ENCODE measurements around the gene TMEM87B.
"Not testable (repeated sequence)": the region's sequence is repeated elsewhere in the genome, so short reads cannot be mapped to it uniquely, and the experiment has no call there.

Gene TMEM87B

DNA sequence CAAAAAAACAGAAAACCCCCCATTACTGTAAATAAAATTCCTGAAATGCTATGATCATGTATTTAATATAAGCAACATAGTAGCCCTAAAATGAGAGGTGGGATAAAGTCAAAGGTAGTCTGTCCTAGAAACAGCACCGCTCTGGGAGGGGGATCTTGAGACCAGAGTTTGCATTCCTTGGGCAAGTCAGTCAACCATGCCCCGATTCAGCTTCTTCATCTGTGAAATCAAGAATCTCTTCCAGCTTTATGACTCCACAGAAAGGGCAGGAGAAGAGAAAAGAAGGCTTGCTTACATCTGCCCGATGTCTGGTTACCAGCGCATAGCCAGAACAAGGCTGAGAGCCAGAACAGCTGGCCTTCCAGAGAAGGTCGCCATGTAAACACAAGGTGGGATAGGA is 81.0 kb downstream of the TMEM87B start:
- DNase-seq, result no peak

DNA sequence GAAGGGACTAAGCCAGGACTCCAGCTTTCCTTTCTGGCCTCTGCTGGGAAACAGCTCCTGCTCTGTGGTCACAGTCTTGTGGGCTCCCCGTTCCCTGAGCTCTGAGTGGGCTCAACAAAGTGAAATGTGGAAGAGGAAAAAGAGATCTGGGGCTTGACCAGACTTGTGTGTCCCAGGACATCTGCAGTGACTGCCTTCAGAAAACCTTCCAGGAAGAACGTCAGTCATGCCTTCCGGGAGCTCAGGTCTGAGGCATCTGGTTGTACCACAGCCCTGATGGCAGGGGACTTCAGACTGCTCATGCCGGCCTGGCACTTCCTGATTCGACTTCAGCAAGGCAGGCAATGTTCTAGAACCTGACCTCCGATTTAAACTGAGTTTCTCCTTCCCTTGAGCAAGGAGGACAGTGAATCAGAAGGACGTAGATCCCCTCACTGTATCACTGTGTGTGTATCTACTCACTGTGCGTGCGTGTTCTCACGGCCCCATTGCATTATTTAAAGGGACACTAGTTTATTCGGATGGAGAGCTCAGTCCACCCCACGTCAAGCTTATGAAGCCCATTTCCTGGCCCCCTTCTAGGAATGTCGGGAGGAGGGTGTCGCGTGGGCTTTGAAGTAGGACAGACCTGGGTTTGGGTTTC is 82.6 kb downstream of the TMEM87B start:
- no peak for DNase-seq

DNA sequence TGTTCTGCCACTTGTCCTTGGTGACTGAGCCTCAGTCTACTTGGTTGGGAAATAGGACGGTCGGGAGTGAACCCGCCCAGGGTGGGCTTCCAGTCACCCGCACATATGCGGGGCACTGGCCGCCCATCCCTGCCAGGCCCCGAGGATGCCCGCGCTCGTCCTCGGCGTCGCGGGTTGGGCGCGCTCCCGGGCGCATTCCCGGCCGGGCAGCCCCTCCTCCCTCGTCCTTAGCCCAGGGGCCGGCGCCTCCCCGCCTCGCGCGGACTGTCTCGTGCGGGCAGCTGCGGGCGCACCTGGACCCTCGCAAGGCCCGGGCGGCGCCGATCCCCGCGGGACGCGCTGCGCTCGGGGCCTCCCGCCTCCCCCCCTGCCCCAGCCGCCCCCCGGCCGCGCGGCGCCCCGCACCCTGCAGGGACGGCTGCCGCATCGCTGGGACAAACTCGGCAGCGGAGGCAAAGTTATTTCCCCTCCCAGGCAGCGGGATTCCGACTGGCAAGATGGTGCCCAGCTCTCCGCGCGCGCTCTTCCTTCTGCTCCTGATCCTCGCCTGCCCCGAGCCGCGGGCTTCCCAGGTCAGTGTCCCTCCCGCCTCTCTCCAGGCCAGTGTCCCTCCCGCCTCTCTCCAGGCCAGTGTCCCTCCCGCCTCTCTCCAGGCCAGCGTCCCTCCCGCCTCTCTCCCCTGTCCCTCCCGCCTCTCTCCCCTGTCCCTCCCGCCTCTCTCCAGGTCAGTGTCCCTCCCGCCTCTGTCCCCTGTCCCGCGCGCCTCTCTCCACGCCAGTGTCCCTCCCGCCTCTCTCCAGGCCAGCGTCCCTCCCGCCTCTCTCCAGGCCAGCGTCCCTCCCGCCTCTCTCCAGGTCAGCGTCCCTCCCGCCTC is 83.3 kb downstream of the TMEM87B start, which contains the start of gene FBLN7:
Gene FBLN7, plus strand, starts transcription at position 227 of the 874 bp plus-strand sequence. Its CDS starts 271 bp downstream, at position 498.
- no peak for DNase-seq

DNA sequence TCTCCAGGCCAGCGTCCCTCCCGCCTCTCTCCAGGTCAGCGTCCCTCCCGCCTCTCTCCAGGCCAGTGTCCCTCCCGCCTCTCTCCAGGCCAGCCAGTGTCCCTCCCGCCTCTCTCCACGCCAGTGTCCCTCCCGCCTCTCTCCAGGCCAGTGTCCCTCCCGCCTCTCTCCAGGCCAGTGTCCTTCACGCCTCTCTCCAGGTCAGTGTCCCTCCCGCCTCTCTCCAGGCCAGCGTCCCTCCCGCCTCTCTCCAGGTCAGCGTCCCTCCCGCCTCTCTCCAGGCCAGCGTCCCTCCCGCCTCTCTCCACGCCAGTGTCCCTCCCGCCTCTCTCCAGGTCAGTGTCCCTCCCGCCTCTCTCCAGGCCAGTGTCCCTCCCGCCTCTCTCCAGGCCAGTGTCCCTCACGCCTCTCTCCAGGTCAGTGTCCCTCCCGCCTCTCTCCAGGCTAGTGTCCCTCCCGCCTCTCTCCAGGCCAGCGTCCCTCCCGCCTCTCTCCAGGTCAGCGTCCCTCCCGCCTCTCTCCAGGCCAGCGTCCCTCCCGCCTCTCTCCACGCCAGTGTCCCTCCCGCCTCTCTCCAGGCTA is 84.1 kb downstream of the TMEM87B start:
- not testable (repeated sequence) for DNase-seq

DNA sequence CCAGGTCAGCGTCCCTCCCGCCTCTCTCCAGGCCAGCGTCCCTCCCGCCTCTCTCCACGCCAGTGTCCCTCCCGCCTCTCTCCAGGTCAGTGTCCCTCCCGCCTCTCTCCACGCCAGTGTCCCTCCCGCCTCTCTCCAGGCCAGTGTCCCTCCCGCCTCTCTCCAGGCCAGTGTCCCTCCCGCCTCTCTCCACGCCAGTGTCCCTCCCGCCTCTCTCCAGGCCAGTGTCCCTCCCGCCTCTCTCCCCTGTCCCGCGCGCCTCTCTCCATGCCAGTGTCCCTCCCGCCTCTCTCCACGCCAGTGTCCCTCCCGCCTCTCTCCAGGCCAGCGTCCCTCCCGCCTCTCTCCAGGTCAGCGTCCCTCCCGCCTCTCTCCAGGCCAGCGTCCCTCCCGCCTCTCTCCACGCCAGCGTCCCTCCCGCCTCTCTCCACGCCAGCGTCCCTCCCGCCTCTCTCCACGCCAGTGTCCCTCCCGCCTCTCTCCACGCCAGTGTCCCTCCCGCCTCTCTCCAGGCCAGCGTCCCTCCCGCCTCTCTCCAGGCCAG is 84.7 kb downstream of the TMEM87B start:
- DNase-seq, result not testable (repeated sequence)

DNA sequence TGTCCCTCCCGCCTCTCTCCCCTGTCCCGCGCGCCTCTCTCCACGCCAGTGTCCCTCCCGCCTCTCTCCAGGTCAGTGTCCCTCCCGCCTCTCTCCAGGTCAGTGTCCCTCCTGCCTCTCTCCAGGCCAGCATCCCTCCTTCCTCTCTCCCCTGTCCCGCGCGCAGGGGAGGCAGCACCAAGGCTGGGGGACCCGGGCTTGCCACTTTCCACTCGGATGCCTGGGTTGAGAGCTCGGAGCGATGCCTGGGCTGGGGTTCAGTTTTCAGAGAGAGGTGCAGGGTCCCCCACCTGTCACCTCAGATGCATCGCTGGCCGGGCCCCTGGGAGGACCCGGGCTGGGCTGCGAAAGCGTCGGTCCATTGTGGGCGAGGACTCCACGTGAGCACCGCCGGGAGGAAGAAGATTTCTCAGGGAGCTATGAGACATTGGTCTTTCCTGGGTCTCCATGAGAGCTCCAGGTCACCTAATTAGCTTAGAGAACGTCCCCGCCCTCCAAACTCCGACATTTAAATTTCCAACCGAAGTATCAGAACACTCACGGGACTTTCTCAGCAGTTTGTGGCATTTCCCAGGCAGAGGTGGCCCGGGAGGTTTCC is 85.2 kb downstream of the TMEM87B start:
- DNase-seq, result no peak

DNA sequence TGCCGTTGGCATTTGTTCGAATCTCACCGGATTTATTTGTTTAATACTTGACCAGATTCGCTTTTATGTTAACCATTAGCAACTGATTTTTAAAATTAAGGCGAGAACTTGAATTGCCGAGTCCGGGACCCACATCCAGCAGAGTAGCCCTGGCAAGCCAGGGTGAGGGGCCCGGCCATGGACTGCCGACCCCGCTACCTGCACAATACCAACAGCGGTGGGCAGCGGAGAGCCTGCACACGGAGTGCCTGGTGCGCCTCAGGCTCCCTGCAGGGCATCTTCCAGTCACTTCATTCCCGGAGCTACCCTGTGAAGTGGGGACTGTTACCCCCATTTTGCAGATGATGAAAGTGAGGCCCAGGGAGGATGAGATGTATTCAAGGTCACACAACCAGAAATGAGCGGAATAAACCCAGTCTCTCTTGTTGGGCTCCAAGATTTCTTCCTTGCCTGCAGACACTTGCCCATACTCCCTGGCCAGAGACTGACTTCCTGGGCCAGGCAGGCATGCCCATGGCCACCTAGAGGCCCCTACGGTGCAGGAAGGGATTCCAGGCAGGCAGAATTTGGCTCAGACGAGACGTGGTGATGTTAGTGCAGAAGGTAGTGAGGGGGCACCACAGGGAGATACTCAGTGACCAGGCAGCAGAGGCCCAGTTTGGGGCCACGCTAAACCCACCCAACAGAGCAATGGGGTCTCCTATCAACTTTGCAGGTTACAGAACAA is 86.0 kb downstream of the TMEM87B start:
- DNase-seq, result no peak

DNA sequence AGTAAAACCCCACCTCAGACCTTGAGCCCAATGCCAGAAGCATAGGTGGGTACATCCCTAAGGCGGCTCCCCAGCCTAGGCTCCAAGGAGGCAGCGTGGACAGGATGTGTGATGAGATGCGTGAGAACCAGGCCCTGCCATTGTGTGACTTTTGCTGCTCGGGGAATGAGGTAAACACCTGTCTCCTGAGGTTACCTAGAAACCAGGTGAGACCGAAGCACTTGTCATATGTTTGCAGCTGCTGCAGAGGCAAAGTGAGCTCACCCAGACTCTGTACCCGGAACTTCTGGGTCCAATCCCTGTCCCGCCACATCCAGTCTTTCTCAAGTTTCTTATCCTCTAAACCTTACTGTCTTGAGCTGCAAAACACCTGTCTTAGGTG is 86.5 kb downstream of the TMEM87B start:
- no peak for DNase-seq

DNA sequence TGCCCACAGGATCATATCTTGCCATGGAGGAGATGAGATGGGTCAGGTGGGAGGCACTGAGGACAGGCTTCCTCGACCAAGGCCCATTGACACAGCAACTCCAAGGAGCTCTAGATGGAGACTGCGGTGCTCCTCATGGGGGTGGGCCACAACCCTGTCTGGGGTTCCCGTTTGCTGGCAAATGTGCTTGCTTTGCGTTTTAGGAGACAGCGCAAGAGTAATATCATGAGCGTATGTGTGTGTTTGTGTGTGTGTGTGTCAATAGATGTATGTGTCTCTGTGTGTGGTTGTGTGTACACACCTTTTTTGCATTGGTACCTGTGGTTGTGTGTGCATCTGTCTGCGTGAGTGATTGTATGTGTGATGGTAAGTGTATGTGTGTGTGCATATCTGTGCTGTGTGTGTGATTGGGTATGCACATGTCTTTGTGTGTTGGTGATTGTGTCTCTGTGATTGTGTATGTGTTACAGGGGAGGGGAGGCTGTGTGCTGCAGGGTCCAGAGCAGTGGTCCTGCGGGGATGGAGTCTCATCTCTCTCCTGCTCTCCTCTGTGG is 87.5 kb downstream of the TMEM87B start:
- no peak for DNase-seq

DNA sequence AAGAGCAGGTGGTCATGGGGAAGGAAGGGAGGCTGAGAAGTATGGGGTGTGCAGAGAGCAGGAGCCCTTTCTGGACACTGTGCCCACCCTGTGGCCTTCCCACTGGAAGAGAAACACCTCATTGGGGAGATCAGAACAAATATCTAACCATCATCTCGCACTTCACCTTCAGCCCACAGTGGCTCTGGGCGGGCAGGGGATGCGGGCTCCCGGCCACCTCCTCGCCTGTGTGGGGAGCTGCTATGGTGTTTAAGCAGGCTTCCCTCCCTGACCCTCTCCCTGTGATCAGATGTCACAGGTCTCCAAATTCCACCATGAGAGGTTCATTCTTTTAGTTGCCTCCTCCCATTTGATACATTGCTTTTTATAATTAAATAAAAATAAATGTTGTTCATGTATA is 88.1 kb downstream of the TMEM87B start:
- DNase-seq, result no peak

DNA sequence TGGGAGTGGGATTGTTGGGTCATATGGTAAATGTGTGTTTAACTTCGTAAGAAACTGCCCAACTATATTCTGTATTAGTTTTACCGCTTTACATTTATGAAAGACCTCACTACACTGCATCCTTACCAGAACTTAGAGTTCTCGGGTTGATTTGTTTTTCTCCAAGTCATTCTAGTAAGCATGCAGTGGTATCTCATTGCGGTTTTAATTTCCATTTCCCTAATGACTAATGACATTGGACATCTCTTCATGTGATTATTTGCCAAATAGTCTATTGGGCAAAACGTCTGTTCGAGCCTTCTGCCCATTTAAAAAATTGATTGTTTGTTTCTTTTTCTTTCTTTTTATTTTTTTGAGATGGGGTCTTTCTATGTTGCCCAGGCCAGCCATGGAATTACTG is 89.9 kb downstream of the TMEM87B start:
- DNase-seq, result no peak

DNA sequence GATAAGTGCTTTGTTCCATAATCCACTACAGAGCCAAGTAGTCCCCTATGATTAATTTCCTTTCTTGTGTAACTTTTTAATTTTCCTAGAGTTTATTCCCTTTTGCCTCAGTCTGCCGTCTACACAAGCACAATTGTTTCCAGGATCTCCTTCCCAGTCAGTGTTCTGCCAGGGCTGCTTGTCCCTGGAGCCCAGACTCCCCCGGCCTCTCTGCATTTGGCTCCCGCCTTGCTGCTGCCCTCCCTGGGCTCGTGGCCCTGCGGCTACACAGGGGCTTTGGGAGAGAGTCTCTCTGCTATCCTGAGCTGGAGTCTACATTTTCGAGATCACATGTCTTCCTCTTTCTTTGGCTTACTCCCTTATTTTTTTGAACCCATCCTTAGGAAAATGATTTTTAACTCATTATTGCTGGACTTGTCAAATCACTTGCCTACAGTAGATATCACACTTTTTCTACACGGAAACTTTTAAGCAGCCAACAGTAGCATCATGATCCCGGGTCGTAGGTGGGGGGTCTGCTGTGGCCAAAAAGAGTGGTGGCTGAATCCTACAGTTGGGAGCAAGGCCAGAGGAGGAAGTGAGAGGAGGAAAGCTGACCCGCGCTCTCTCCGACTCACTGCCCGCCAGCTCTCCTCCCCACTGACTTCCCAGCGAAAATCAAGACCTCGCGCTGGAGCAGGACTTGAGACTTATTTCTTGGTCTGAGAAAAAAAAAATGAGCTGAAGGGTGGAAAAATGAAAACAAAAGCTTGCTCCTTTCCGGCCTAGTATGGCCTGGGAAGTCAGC is 92.5 kb downstream of the TMEM87B start:
- no peak for DNase-seq

DNA sequence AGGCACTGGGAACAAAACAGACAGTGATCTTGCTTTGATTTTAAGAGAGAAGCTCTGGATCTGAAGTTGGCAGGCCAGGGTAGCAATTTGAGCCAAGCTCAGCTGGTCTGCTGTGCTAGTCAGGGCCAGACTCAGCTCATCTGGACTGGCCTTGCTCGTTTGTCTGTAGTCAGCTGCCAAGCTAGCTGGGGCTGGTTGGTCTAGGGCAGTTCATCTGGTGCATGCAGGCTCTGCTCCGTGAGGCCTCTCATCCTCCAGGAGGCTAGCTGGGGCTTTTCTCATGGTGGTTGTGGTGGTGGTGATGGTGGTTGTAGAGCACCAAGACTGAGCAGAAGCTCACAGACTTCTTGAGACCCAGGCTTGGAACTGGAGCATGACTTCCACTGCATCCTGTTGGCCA is 93.4 kb downstream of the TMEM87B start:
- DNase-seq, result no peak

DNA sequence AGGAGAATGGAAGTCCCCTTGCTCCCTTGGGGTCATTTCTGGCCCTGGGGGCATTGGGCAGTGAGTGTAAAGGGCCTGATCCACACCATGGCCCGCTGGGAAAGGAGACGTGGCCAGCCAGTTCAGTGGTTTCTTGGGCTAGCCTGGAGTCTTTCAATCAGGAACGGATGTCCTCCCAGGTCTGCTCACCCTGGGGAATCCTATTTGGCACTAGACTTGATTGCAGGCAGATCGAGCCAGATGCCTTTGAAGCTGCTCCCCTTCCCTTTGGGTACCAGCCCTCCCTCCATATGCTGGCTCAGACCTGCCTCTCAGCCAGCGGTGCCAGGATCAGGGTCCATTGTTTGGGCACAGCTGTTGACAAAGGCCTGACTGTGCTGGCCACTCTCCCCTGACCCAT is 94.1 kb downstream of the TMEM87B start:
- no peak for DNase-seq

DNA sequence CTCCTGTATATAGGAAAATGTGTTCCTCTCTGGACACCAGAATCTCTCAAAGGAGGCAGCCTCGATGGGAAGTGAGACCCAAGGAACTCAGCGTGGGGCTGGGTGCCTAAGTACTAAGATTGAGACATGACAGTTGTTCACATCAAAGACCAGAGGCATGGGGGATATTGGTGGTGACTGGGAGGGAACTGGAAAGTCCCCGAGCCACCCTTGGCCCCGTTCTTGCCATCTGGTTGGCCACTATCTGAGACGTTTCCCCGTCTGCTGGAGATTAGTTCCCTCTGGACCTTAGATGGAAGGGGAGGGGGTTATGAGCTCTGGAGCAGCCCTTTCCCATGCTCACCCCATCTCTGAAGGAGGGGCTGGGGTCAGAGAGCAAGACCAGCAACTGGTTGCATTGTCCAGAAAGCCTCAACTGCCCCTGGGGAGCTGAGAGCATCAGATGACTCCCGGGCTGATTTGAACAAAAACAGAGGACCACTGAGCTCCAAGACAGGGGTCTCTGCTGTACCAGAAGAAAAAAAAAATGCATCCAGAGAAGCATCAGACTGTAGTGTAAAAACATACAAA is 94.9 kb downstream of the TMEM87B start:
- no peak for DNase-seq

DNA sequence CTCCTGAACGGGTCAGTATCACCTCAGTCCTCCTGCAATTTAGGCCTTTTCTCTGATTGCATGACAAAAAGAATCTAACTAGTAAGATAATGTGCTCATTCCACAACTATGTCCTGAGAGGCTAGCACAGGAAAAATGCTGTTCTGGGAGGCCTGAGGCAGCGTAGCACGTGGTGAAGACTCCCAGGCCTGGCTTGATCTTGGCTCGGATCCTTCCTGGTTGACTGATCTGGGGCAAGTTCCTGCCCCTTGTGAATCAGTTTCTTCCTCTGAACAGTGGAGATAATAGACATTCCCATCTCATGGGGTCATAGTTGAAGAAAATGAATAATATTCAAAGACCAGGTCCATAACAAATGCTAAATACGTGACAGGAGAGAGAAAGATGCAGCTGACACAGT is 95.4 kb downstream of the TMEM87B start:
- DNase-seq, result peak; percentile 88

DNA sequence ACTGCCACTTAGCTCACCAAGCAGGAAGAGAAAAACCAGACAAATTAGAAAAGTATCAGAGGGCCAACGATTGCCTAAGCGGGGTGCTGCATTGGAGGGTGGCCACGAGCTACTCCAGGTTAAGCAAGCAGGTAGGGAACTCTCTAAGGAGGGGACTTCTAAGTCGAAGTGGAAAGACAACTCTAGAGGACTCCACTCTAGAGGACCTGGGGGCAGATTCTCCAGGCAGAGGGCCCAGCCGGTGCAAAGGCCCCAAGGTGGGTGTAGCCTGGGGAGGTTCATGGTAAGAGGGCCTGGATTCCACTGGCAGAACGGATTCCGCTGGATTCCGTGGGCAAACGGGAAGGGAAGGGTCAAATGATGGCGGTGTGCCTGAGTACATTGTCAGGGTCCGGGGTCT is 95.8 kb downstream of the TMEM87B start:
- DNase-seq, result no peak

DNA sequence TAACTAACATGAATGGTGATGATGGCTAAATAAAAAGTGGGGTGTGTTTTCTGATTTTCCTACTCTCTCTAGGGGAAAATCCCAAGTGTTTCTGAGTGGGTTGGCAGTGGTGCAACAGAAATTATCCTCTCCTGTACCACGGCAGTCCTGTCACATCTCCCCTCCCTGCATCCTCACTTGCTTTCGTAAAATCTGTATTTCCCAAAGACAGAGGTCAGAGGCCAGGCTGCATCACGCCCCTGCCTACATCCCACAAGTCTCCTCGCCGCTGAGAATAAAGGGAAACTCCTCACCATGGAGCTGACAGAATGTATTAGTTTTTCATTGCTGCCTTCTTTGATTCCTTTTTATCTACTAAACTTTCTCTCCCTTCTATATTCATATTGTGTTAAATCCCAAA is 96.2 kb downstream of the TMEM87B start:
- no peak for DNase-seq

DNA sequence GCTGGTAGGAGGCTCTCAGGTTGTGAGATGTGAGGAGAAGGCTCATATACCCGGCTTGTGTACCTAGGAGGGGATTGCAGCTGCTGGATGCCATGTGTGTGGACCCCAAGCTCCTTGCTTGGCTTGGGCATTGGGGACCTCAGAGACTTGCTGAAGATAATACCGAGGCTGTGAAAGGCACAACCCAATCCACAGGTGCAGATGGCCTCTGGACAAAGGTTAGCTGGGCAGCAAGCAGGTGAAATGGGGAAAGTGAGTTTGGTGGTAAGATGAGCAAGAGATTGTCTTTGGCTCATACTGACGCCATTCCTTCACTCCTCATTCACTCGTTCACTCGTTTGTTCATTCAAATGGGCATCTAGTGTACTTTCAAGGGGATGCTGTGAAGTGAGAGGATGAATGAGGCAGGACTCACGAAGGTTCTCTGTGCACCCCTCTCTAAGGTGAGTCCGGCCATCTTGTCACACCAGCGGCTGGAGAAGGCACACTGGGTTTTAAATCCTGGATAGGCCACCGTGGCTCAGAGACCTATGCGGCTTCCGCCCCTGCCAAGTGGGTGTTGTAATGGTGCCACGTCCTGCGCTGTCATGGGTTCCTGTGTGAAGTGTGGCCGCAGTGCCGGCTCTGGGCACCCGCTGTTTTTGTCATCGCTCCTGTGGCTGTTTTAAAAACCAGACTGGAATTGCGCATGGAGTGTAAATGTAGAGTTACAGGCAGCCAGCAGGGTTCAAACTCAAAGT is 96.8 kb downstream of the TMEM87B start:
- no peak for DNase-seq

DNA sequence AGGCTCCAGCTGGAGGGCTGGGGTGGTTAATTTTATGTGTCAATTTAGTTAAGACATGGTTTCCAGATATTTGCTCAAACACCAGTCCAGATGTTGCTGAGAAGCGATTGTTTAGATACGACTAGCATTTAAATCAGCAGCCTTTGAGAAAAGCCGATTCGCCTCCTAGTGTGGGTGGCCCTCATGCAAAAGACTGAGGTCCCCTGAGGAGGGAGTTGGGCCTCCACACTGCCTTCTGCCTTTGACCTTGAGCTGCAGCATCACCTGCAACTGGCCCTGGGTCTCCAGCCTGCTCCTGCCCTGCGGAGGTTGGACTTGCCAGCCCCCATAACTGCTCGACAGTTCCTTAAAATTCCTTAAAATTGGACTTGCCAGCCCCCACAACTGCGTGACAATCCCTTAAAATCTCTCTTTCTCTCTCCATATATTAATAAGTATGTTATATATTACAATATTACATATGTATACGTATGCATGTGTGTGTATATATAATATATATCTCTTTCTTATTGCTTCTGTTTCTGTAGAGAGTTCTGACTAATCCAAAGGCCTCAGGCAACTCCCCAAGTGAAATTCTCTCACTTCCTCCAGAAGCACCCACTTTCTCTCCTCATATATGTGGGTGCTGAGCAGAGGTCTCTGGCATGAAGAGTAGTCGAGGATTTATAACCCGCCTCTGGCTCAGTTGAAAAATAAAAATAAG is 97.6 kb downstream of the TMEM87B start:
- no peak for DNase-seq

All from kidney glomerular epithelial cell (primary cell).